Erythroblast (primary cell): ENCODE data around the gene CAB39L.

ENCODE experiments used
- GATA1 ChIP-seq: IDR thresholded peaks from 2 replicates; pipeline ENCODE4 v1.6.1; 2011; ENCODE audit warnings: low read depth, mild to moderate bottlenecking, control low read depth, low read length, moderate library complexity
- POLR2A ChIP-seq: IDR thresholded peaks from 2 replicates; pipeline ENCODE4 v1.6.1; 2011; ENCODE audit warnings: mild to moderate bottlenecking, low read length

DNA sequence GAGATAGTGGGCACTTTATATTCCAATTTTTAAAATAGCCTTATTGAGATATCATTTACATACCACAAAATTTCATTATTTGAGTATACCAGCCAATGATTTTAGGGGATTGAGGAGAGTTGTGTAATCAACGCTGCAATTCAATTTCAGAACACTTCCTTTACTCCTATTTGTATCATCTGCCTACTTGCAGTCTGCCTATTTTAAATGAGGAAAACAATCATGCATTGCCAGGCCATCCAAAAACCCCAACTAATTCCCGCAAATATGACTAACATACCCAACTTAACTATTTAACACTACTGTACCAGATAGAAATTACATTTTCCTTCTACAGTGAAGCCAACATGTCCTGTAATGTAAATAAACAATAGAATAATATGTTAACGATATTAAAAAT lies 26.7 kb downstream of the CAB39L start:
- TF ChIP-seq POLR2A = no peak
- TF ChIP-seq GATA1 = no peak
